ENCODE measurements around the gene FBRSL1. TPM values are rescaled to one million over a fixed set of nuclear protein-coding genes. Genes with fewer than 3 reads are reported as not detected.

The FBRSL1 gene
- total RNA-seq, 3 donors from 2014 or later = 3.5 to 9.8 (median 7.2) TPM

GRCh38 chr12:132517013-132517739, 27.2 kb downstream of the FBRSL1 start:
- intact Hi-C loops (cut with DNase I; ENCODE audit: low total_unique reads) = no loop called here
- TF ChIP-seq POLR2AphosphoS5 (IDR thresholded peaks at IDR 0.05) = no peak
- Histone ChIP-seq H3K4me1 (no peaks in the 10 kb centered on the region), H3K27ac (no peak overlapping the region), H3K27me3 (no peaks in the 10 kb centered on the region), H3K4me3 (no peak overlapping the region), H3K9me3 (no peaks in the 10 kb centered on the region), H3K36me3 (no peaks in the 10 kb centered on the region)
- no peak for DNase-seq (ENCODE audit: low spot score in 2 of 2)

GRCh38 chr12:132517740-132518100, 27.8 kb downstream of the FBRSL1 start:
- TF ChIP-seq POLR2A (IDR thresholded peaks at IDR 0.05) (no peak), POLR2AphosphoS5 (IDR thresholded peaks at IDR 0.05) (no peak)
- TF ChIP-seq, protein P1, sequence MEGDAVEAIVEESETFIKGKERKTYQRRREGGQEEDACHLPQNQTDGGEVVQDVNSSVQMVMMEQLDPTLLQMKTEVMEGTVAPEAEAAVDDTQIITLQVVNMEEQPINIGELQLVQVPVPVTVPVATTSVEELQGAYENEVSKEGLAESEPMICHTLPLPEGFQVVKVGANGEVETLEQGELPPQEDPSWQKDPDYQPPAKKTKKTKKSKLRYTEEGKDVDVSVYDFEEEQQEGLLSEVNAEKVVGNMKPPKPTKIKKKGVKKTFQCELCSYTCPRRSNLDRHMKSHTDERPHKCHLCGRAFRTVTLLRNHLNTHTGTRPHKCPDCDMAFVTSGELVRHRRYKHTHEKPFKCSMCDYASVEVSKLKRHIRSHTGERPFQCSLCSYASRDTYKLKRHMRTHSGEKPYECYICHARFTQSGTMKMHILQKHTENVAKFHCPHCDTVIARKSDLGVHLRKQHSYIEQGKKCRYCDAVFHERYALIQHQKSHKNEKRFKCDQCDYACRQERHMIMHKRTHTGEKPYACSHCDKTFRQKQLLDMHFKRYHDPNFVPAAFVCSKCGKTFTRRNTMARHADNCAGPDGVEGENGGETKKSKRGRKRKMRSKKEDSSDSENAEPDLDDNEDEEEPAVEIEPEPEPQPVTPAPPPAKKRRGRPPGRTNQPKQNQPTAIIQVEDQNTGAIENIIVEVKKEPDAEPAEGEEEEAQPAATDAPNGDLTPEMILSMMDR (IDR thresholded peaks at IDR 0.05) = no peak
- no peaks in the 10 kb centered on the region for H3K4me1 ChIP-seq

DNA sequence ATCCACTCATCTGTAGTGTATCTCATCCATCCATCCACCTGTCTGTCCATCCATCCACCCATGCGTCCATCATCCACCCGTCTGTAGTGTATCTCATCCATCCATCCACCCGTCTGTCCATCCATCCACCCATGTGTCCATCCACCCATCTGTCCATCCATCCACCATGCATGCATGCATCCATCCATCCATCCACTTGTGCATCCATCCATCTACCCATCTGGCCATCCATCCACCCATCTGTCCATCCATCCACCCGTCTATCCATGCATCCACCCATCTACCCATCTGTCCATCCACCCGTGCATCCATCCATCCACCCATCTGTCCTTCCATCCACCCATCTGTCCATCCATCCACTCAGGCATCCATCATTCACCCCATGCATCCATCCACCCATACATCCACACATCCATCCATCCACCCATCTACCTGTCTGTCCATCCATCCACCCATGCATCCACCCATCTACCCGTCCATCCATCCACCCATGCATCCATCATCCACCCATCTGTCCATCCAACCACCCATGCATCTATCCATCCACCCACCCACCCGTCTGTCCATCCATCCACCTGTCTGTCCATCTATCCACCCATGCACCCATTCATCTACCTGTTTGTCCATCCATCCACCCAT, 28.5 kb downstream of the FBRSL1 start:
- Histone ChIP-seq H3K4me3 (no peak overlapping the region), H3K9me3 (no peaks in the 10 kb centered on the region), H3K36me3 (no peaks in the 10 kb centered on the region), H3K27me3 (no peaks in the 10 kb centered on the region), H3K4me1 (peaks cover 0 to under 1% of the 10 kb centered on the region in 2 donors), H3K27ac (no peak overlapping the region)
- intact Hi-C loops (cut with DNase I; ENCODE audit: low total_unique reads) = no loop called here
- DNase-seq (ENCODE audit: low spot score in 2 of 2) = no peak
- no peak for TF ChIP-seq POLR2A (IDR thresholded peaks at IDR 0.05)
- no peak for TF ChIP-seq POLR2AphosphoS5 (IDR thresholded peaks at IDR 0.05)
- TF ChIP-seq, protein P1 (IDR thresholded peaks at IDR 0.05) = no peak

More at GRCh38 chr12:132517740-132518100, 27.8 kb downstream of the FBRSL1 start:
- intact Hi-C loops (cut with DNase I; ENCODE audit: low total_unique reads) = no loop called here
- Histone ChIP-seq H3K4me3 (no peak overlapping the region), H3K9me3 (no peaks in the 10 kb centered on the region), H3K27ac (no peak overlapping the region), H3K36me3 (no peaks in the 10 kb centered on the region), H3K27me3 (no peaks in the 10 kb centered on the region)
- no peak for DNase-seq (ENCODE audit: low spot score in 2 of 2)

DNA sequence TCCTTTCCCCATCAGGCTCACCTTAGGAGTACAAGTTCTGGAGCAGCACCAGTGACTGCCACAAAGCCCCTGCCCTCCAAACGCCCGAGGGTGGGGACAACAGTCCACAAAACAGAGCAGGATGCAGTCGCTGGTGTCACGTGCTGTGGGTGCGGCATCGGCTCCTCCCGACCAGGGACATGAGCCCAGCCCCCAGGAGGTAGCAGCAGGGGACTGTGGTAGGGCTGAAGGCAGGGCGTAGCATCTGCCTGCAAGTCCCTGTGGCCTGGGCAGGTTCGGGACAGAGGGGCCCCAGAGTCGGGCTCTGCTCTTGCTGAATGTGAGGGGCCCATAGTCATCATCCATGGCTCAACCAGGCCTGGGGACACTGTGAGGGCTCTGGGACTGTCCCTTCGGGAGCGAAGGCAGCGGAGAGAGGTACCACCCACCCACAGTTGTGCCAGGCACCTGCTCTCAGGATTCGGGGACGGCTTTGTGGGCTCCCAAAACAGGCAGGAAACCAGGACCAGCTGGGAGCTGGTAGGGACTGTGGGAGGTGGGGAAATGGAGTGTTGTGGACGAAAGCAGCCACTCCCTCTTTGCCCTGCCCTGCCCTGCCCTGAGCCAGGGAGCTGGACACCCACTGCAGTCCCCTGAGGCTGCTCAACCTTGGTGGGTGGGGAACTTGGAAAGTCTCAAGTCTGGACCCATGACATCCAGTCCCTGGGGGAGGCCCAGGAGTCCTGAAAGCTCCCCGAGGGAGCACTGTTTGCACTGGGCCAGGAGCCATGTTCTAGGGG, 30.7 kb downstream of the FBRSL1 start:
- Histone ChIP-seq H3K4me1 (peaks cover 3 to 16% of the 10 kb centered on the region in 2 donors), H3K9me3 (no peaks in the 10 kb centered on the region), H3K27ac (no peak overlapping the region), H3K27me3 (no peaks in the 10 kb centered on the region), H3K4me3 (no peak overlapping the region), H3K36me3 (no peaks in the 10 kb centered on the region)
- no peak for DNase-seq (ENCODE audit: low spot score in 2 of 2)
- TF ChIP-seq, protein P1 (IDR thresholded peaks at IDR 0.05) = no peak
- TF ChIP-seq POLR2AphosphoS5 (IDR thresholded peaks at IDR 0.05) = no peak
- no peak for TF ChIP-seq POLR2A (IDR thresholded peaks at IDR 0.05)
- intact Hi-C loops (cut with DNase I; ENCODE audit: low total_unique reads) = loop anchor here (10.0 kb wide), 1 partner anchor 96 kb away; no protein-coding TSS in a partner anchor

DNA sequence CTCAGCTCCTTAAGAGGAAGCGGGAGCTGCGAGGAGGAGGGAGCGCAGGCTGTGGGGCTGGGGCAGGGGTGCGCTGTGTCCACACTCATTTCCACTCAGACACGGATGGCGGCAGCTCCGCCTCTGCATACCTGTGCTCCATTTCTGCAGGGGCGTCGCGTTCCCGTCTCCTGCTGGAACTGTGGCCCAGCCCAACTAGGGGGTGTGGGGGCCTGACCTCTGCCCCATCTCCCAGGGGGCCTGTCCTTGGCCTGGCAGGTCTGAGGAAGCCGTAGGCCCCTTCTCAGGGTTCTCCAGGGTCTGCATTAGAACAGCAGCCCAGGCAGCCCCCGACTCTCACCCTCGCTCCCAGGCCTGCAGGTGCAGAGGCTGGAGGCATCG, 31.2 kb downstream of the FBRSL1 start:
- no peaks in the 10 kb centered on the region for H3K36me3 ChIP-seq
- H3K4me3 ChIP-seq = no peak overlapping the region
- H3K4me1 ChIP-seq = peaks cover 3 to 16% of the 10 kb centered on the region in 2 donors
- H3K9me3 ChIP-seq = no peaks in the 10 kb centered on the region
- H3K27me3 ChIP-seq = no peaks in the 10 kb centered on the region
- intact Hi-C loops (cut with DNase I; ENCODE audit: low total_unique reads) = loop anchor here (10.0 kb wide), 1 partner anchor 96 kb away; no protein-coding TSS in a partner anchor
- no peak for DNase-seq (ENCODE audit: low spot score in 2 of 2)
- no peak overlapping the region for H3K27ac ChIP-seq
- no peak for TF ChIP-seq POLR2AphosphoS5 (IDR thresholded peaks at IDR 0.05)
- TF ChIP-seq POLR2A (IDR thresholded peaks at IDR 0.05) = no peak
- TF ChIP-seq, protein P1 (IDR thresholded peaks at IDR 0.05) = no peak

All from breast epithelium (tissue), 4 donors.